ENCODE results near the gene SMAGP. TPM values are rescaled to one million over a fixed set of nuclear protein-coding genes. Genes with fewer than 3 reads are reported as not detected.
"Not testable (repeated sequence)": the region's sequence is repeated elsewhere in the genome, so short reads cannot be mapped to it uniquely, and the experiment has no call there.

Gene SMAGP
- total and polyA plus RNA-seq, 2 of the 4 experiments (the other 2 are of a cell fraction), result 12.2 to 42.7 TPM

DNA sequence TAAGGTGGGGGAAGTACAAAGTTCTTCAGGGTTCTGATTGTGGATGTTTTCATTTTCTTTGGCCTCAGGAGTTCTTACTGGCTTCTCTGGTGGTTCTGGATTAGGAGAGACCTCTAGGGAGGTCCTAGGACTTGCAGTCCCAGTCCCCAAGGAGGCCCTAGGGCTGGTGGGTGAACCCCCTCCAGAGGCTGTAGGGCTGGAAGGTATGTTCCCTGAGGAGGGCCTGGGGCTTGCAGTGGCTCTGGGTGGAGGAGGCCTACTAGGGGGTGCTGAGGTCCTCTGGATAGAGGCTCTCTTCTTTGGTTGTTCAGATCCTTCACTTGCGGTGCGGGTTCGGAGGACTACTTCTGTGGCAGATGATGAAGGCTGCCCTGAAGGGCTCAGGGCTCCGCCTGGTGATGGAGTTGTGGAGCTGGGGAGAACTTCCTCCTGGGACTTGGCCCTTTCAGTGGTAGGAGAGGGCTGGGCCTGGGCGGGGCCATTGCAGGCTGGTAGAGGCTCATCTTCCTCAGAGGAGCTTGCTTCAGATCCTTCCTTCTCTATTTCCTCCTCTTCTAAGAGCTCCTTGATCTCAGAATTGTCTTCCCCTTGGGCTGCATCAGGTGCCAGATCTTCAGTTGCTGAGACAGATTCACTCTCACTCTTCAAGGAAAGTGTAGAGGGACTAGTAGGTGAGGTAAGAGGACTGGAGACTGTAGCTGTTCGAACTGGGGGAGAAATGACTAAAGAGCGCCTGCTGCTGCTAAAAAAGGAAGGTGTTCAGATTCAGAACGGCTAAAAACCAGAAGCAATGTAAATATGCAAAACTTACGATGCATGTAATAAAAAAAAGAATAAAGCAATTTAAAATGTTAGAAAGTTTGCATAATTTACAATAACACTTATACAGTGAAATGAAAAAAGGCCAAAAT, 21.6 kb upstream of the SMAGP start:
- H2BK15ac ChIP-seq (ENCODE audit: low read depth, low read length); H2AK5ac ChIP-seq (ENCODE audit: low read depth, low read length): not testable (repeated sequence)

More for the DNA sequence above, 21.6 kb upstream of the SMAGP start:
- H4K5ac ChIP-seq (ENCODE audit: low read depth, low read length); H3K4me1 ChIP-seq (ENCODE audit: control insufficient read depth, insufficient read depth, low read length); DNase-seq; H3K9me1 ChIP-seq (ENCODE audit: insufficient read depth, low read length); H3K4ac ChIP-seq (ENCODE audit: low read depth, low read length); CTCF ChIA-PET; H2BK5ac ChIP-seq (ENCODE audit: low read depth, low read length, poor library complexity, severe bottlenecking); H4K91ac ChIP-seq (ENCODE audit: insufficient read depth, low read depth, low read length); H3K9me3 ChIP-seq (ENCODE audit: control insufficient read depth, insufficient read depth, low read length); H3K79me1 ChIP-seq (ENCODE audit: low read depth in 1 of 2, low read length in 2 of 2); H3K27ac ChIP-seq (ENCODE audit: insufficient read depth, low read length); BruUV-seq (replicated peaks); in situ Hi-C loops (cut with MboI; ENCODE audit: low sequenced_read_pairs); intact Hi-C loops (cut with micrococcal nuclease); H3K9ac ChIP-seq (ENCODE audit: low read depth, low read length); H3K14ac ChIP-seq (replicated peaks; ENCODE audit: low read depth, low read length); H3K23ac ChIP-seq (ENCODE audit: low read depth, low read length); H3K18ac ChIP-seq (ENCODE audit: low read depth, low read length); H3K56ac ChIP-seq (ENCODE audit: extremely low read depth, insufficient read depth, low read length); H3K36me3 ChIP-seq (ENCODE audit: control insufficient read depth, insufficient read depth, low read length); H2AFZ ChIP-seq (replicated peaks; ENCODE audit: low read length, poor library complexity); H3K4me3 ChIP-seq (ENCODE audit: insufficient read depth, low read depth, low read length); H3K4me2 ChIP-seq (ENCODE audit: low read depth, low read length); ATAC-seq (ENCODE audit: low read depth); H3K27me3 ChIP-seq (ENCODE audit: control insufficient read depth, insufficient read depth, low read length); H2AK9ac ChIP-seq (replicated peaks; ENCODE audit: low read depth, low read length, poor library complexity); H4K8ac ChIP-seq (ENCODE audit: low read depth in 2 of 2, low read length in 2 of 2); H2BK120ac ChIP-seq (ENCODE audit: low read depth, low read length); H4K20me1 ChIP-seq (ENCODE audit: insufficient read depth, low read length); POLR2A ChIA-PET (ENCODE audit: unreplicated experiment); H2BK20ac ChIP-seq (ENCODE audit: low read depth, low read length); dilution Hi-C loops (cut with HindIII; ENCODE audit: low sequenced_read_pairs, unreplicated experiment): not testable (repeated sequence)
- no CpG with 5 or more reads among the region's 9 CpGs for WGBS, 2 experiments (ENCODE audit: extremely low coverage in 2 of 2, insufficient read length in 1 of 2)

Measured in IMR-90 (cell line).